Measurements from ENCODE around the gene STEEP1.

DNA sequence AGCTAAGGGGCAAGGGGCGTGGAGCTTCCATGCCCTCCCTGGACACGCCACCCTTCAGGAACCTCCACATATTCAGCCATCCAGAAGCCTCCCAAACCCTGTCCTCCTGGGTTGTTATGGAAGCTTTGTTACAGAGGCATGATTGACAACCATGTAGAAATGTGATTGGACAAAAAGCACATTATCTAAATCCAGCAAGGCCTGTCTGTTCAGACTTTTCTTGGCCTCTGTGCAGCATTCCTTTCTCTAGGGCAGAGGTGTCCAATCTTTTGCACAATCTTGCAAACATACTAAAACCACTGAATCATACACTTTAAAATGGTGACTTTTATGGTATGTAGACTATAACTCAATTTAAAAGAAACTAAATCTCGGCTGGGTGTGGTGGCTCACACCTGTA lies 12.7 kb downstream of the STEEP1 start:
- TF ChIP-seq, protein P1, sequence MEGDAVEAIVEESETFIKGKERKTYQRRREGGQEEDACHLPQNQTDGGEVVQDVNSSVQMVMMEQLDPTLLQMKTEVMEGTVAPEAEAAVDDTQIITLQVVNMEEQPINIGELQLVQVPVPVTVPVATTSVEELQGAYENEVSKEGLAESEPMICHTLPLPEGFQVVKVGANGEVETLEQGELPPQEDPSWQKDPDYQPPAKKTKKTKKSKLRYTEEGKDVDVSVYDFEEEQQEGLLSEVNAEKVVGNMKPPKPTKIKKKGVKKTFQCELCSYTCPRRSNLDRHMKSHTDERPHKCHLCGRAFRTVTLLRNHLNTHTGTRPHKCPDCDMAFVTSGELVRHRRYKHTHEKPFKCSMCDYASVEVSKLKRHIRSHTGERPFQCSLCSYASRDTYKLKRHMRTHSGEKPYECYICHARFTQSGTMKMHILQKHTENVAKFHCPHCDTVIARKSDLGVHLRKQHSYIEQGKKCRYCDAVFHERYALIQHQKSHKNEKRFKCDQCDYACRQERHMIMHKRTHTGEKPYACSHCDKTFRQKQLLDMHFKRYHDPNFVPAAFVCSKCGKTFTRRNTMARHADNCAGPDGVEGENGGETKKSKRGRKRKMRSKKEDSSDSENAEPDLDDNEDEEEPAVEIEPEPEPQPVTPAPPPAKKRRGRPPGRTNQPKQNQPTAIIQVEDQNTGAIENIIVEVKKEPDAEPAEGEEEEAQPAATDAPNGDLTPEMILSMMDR (IDR thresholded peaks at IDR 0.05; ENCODE audit: borderline replicate concordance, extremely low read depth, low read length, poor library complexity, severe bottlenecking): no peak
- TF ChIP-seq EZH2 (IDR thresholded peaks at IDR 0.05; ENCODE audit: borderline replicate concordance, low read depth, low read length, severe bottlenecking): no peak
